AG10803 (cell line): ENCODE results near the gene PTH.

Experiments used
- DNase-seq: peaks from one replicate; pipeline ENCODE4 v3.0.0; 2010; ENCODE audit warnings: low read depth
- H3K4me3 ChIP-seq: 2 replicates; pipeline ENCODE4 v1.5.1; 2011; ENCODE audit warnings: mild to moderate bottlenecking, low read length, control low read depth
- TF ChIP-seq, protein P1 (sequence below): conservative IDR thresholded peaks from 2 replicates; pipeline ENCODE4 v1.5.1; 2011; ENCODE audit warnings: mild to moderate bottlenecking, low read length, control low read depth, inconsistent platforms

PTH gene

DNA sequence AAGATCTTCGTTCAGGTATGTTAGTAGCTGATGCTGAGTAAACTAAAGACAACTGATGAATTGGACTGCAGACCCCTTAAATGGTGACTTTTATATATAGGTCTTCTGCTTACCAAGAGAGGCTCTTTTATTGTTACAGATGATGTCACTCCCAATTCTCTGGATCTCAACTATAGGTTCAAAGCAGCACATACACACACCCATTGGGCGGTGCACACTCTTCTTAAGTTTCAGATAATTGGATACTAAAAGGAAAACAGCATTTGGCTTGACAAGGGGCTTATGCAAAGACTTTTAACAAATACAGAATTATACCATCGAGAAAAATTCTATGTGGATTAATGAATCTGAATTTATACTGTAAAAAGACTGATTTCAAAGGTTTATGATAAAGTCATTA lies at the start of gene PTH:
Gene PTH (minus strand): TSS at position 69 of the 400 bp plus-strand sequence. CDS start 3,142 bp downstream, outside the sequence.
- no peak for DNase-seq
- TF ChIP-seq, protein P1, sequence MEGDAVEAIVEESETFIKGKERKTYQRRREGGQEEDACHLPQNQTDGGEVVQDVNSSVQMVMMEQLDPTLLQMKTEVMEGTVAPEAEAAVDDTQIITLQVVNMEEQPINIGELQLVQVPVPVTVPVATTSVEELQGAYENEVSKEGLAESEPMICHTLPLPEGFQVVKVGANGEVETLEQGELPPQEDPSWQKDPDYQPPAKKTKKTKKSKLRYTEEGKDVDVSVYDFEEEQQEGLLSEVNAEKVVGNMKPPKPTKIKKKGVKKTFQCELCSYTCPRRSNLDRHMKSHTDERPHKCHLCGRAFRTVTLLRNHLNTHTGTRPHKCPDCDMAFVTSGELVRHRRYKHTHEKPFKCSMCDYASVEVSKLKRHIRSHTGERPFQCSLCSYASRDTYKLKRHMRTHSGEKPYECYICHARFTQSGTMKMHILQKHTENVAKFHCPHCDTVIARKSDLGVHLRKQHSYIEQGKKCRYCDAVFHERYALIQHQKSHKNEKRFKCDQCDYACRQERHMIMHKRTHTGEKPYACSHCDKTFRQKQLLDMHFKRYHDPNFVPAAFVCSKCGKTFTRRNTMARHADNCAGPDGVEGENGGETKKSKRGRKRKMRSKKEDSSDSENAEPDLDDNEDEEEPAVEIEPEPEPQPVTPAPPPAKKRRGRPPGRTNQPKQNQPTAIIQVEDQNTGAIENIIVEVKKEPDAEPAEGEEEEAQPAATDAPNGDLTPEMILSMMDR, result no peak
- no peak within 1 kb of the TSS for H3K4me3 ChIP-seq

DNA sequence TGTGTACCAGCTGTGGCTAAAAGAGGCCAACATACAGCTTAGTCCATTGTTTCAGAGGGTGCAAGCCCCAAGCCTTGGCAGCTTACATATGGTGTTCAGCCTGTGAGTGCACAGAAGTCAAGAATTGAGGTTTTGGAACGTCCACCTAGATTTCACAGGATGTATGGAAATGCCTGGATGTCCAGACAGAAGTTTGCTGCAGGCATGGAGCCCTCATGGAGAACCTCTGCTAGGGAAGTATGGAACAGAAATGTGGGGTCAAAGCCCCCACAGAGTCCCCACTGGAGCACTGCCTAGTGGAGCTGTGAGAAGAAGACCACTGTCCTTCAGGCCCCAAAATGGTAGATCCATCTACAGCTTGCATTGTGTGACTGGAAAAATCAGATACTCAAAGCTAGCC lies 42.2 kb upstream of the PTH start:
- no peak overlapping the region for H3K4me3 ChIP-seq
- DNase-seq, result no peak
- TF ChIP-seq, protein P1, result no peak

DNA sequence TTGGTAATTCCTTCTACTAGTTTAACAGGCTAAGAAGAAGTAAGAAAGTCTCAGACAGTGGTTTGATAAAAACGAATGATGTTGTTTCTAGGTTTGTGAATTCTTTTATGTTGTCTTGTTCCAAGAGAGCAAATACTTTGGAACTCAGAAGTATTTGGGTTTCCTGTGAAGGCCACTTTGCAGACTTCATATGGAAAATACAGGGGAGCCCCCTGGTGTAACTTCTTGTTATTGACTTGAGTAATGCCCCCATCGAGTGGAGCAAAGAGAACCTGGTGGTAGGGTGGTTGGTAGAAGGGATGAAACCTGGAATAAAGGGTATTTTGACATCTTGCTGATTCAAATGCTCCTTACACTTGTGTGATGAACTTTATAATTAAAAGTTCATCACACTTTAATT lies 40.0 kb upstream of the PTH start:
- TF ChIP-seq, protein P1, result no peak
- H3K4me3 ChIP-seq, result no peak overlapping the region
- DNase-seq, result no peak

DNA sequence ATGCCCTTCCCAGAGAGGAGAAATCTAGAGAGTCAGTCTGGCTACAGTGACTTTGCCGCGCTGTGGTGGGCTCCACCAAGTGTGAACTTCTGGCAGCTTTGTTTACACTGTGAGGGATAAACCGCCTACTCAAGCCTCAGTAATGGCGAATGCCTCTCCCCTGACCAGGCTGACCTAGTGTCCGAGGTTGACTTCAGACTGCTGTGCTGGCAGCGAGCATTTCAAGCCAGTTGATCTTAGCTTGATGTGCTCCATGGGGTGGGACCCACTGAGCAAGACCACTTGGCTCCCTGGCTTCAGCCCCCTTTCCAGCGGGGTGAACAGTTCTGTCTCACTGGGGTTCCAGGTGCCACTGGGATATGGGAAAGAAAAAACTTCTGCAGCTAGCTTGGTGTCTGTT lies 38.6 kb upstream of the PTH start:
- no peak for DNase-seq
- TF ChIP-seq, protein P1, result no peak
- no peak overlapping the region for H3K4me3 ChIP-seq

DNA sequence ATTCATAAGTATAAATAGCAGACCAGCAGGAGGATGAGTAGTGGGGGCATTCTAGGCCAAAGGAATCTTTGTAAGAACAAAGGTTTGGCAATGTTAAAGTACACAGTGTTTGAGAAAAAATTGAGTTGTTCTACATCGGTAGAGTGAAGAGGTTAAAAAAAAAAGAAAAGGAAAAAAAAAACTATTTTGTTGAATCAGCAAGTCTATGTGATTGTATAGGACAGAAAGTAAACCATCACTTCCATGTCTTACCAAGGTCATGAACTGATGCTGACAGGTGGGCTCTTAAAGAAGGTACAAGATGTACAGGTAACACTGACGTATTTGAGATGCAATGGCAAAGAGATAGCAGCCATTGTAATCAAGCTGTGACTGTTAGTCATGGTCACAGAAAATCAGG lies 29.5 kb upstream of the PTH start:
- no peak for DNase-seq
- H3K4me3 ChIP-seq, result no peak overlapping the region
- TF ChIP-seq, protein P1, result no peak

DNA sequence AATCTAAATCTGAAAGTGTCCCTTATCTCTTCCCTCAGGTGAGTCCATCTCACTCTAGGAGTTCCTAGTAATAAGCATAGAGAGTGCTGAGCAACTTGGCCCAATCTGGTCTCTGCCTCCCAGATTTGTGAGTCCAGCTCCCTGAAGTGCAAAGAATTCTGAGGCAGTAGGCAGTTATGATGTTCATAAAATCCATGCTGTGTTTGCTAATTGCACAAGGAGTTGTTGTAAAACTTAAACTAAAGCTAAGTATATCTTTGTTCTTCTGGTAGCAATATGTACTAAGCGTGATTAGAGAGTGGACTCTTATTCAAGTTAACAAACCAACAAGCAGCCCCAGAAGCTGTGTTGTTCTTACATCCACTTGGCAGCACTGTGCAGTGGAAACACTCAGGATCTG lies 7.6 kb upstream of the PTH start:
- DNase-seq, result no peak
- H3K4me3 ChIP-seq, result no peak overlapping the region
- TF ChIP-seq, protein P1, result no peak

DNA sequence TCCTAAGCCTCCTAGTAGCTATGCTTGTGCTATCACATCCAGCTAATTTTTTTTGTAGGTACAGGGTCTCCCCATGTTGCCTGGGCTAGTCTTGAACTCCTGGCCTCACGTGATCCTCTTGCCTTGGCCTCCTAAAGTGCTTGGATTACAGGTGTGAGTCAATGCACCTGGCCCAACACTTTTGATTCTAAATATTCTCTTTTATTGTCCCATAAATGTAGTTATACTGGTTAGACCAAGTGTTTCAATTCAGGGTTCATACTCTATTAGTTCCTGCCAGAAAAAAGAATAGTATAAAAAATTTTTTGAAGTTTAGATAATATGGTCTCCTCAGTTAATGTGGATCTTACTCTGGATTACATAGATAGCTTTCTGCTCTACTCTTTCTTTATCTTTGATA lies 6.7 kb upstream of the PTH start:
- H3K4me3 ChIP-seq, result no peak overlapping the region
- no peak for DNase-seq
- TF ChIP-seq, protein P1, result no peak
